ENCODE data around the gene VIL1.

DNA sequence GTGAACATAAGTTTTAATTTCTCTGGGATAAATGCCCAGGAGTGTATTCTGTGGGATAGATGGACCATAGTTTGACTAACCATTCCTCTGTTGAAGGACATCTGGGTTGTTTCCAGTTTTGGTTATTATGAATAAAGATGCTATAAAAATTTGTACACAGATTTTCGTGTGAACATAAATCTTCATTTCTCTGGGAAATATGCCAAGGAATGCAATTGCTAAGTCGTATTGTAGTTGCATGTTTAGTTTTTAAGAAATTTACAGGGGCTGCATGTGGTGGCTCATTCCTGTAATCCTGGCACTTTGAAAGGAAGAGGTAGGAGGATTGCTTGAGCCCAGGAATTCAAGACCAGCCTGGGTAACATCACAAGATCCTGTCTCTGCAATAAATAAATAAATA is 43.7 kb upstream of the VIL1 start:
- TF ChIP-seq POLR2A (IDR thresholded peaks at IDR 0.05) = no peak
- TF ChIP-seq, protein P1, sequence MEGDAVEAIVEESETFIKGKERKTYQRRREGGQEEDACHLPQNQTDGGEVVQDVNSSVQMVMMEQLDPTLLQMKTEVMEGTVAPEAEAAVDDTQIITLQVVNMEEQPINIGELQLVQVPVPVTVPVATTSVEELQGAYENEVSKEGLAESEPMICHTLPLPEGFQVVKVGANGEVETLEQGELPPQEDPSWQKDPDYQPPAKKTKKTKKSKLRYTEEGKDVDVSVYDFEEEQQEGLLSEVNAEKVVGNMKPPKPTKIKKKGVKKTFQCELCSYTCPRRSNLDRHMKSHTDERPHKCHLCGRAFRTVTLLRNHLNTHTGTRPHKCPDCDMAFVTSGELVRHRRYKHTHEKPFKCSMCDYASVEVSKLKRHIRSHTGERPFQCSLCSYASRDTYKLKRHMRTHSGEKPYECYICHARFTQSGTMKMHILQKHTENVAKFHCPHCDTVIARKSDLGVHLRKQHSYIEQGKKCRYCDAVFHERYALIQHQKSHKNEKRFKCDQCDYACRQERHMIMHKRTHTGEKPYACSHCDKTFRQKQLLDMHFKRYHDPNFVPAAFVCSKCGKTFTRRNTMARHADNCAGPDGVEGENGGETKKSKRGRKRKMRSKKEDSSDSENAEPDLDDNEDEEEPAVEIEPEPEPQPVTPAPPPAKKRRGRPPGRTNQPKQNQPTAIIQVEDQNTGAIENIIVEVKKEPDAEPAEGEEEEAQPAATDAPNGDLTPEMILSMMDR (IDR thresholded peaks at IDR 0.05) = no peak
- TF ChIP-seq EP300 (IDR thresholded peaks at IDR 0.05) = no peak

Data from ovary (tissue), 3 donors.